Stimulated activated CD8-positive, alpha-beta memory T cell treated with anti-CD3 and anti-CD28 coated beads, Interleukin-15, amount 100 ng/mL, for 1 hour (primary cell): Measurements from ENCODE around the gene AGBL3.
"Not testable (repeated sequence)": the region's sequence is repeated elsewhere in the genome, so short reads cannot be mapped to it uniquely, and the experiment has no call there.

Source experiments
- DNase-seq: peaks from one replicate; pipeline ENCODE4 v3.0.0-alpha.2; 2020; ENCODE audit warnings: low read depth

The AGBL3 gene

GRCh38 chr7:135168489-135169140 is 182.3 kb downstream of the AGBL3 start:
- DNase-seq, result no peak

- DNase-seq, result no peak
Measured at GRCh38 chr7:135169141-135169963, 183.0 kb downstream of the AGBL3 start.

GRCh38 chr7:135169964-135170273 is 183.6 kb downstream of the AGBL3 start:
- no peak for DNase-seq

GRCh38 chr7:135170274-135170997 is 184.1 kb downstream of the AGBL3 start, which contains the start of gene CYREN:
TSS of gene CYREN (minus strand) at chr7:135170707. CDS start at chr7:135168922, 1,785 bp downstream.
- peak; percentile 82 for DNase-seq

GRCh38 chr7:135170998-135171481 is 184.7 kb downstream of the AGBL3 start:
- not testable (repeated sequence) for DNase-seq

- not testable (repeated sequence) for DNase-seq
Measured at GRCh38 chr7:135171581-135172291, 185.4 kb downstream of the AGBL3 start.

GRCh38 chr7:135173916-135174315 is 187.6 kb downstream of the AGBL3 start:
- DNase-seq, result not testable (repeated sequence)

GRCh38 chr7:135174941-135175340 is 188.6 kb downstream of the AGBL3 start:
- DNase-seq, result no peak

GRCh38 chr7:135175931-135176330 is 189.6 kb downstream of the AGBL3 start:
- DNase-seq, result no peak

GRCh38 chr7:135177028-135177696 is 190.9 kb downstream of the AGBL3 start:
- DNase-seq, result no peak

GRCh38 chr7:135178364-135178763 is 192.1 kb downstream of the AGBL3 start:
- DNase-seq, result no peak

GRCh38 chr7:135179321-135179925 is 193.1 kb downstream of the AGBL3 start:
- DNase-seq, result no peak

GRCh38 chr7:135180122-135180521 is 193.8 kb downstream of the AGBL3 start:
- DNase-seq, result no peak

- no peak for DNase-seq
Measured at GRCh38 chr7:135181261-135181928, 195.1 kb downstream of the AGBL3 start.

GRCh38 chr7:135181929-135182678 is 195.8 kb downstream of the AGBL3 start:
- no peak for DNase-seq

- no peak for DNase-seq
Measured at GRCh38 chr7:135183478-135183877, 197.2 kb downstream of the AGBL3 start.

GRCh38 chr7:135184254-135184841 is 198.0 kb downstream of the AGBL3 start:
- DNase-seq, result no peak
